NCI-H1694 (cell line): ENCODE results near the gene FAM120AOS.

Experiments used
- DNase-seq: peaks from one replicate; lab custom pipeline; 2025; lab: John Stamatoyannopoulos, UW

FAM120AOS gene

GRCh38 chr9:93437996-93438395 is 15.4 kb downstream of the FAM120AOS start:
- DNase-seq = no peak

- DNase-seq = no peak
Measured at GRCh38 chr9:93436655-93437407, 16.6 kb downstream of the FAM120AOS start.

GRCh38 chr9:93436218-93436617 is 17.2 kb downstream of the FAM120AOS start:
- DNase-seq = no peak

GRCh38 chr9:93435386-93435785 is 18.0 kb downstream of the FAM120AOS start:
- no peak for DNase-seq

- DNase-seq = no peak
Measured at GRCh38 chr9:93434056-93434455, 19.3 kb downstream of the FAM120AOS start.

- no peak for DNase-seq
Measured at GRCh38 chr9:93432964-93433363, 20.4 kb downstream of the FAM120AOS start.

- DNase-seq = no peak
Measured at GRCh38 chr9:93431539-93432105, 21.8 kb downstream of the FAM120AOS start.

GRCh38 chr9:93427655-93428379 is 25.6 kb downstream of the FAM120AOS start:
- no peak for DNase-seq

- DNase-seq = no peak
Measured at GRCh38 chr9:93422977-93423616, 30.3 kb downstream of the FAM120AOS start.

GRCh38 chr9:93419023-93419422 is 34.4 kb downstream of the FAM120AOS start:
- DNase-seq = no peak

- DNase-seq = no peak
Measured at GRCh38 chr9:93417538-93417937, 35.8 kb downstream of the FAM120AOS start.

- no peak for DNase-seq
Measured at GRCh38 chr9:93416530-93417235, 36.7 kb downstream of the FAM120AOS start.

- no peak for DNase-seq
Measured at GRCh38 chr9:93415176-93415690, 38.1 kb downstream of the FAM120AOS start.

- DNase-seq = no peak
Measured at GRCh38 chr9:93413530-93413929, 39.9 kb downstream of the FAM120AOS start.

GRCh38 chr9:93406371-93406770 is 47.0 kb downstream of the FAM120AOS start:
- no peak for DNase-seq

- no peak for DNase-seq
Measured at GRCh38 chr9:93398471-93398870, 54.9 kb downstream of the FAM120AOS start.

- no peak for DNase-seq
Measured at GRCh38 chr9:93397661-93398373, 55.6 kb downstream of the FAM120AOS start.
